HPDE6-E6E7 (cell line): Measurements from ENCODE around the gene HLA-DOA.

Experiments used
- DNase-seq: peaks from one replicate; pipeline ENCODE4 v3.0.0; 2011; ENCODE audit warnings: missing footprints; ENCODE audit errors: extremely low spot score

Gene HLA-DOA

GRCh38 chr6:33008944-33009861, at the start of gene HLA-DOA:
Gene HLA-DOA (minus strand): TSS chr6:33009591.
- no peak for DNase-seq

- DNase-seq, result no peak
Measured at GRCh38 chr6:33057222-33058150, 48.1 kb upstream of the HLA-DOA start.

GRCh38 chr6:33053230-33053629, 43.8 kb upstream of the HLA-DOA start:
- DNase-seq, result no peak

- no peak for DNase-seq
Measured at GRCh38 chr6:33052627-33053026, 43.2 kb upstream of the HLA-DOA start.

- DNase-seq, result no peak
Measured at GRCh38 chr6:33050014-33050810, 40.8 kb upstream of the HLA-DOA start.

GRCh38 chr6:33049323-33050013, 40.1 kb upstream of the HLA-DOA start:
- no peak for DNase-seq

GRCh38 chr6:33040157-33040556, 30.8 kb upstream of the HLA-DOA start:
- DNase-seq, result no peak

- no peak for DNase-seq
Measured at GRCh38 chr6:33036535-33036934, 27.1 kb upstream of the HLA-DOA start.

GRCh38 chr6:33034554-33034953, 25.2 kb upstream of the HLA-DOA start:
- no peak for DNase-seq

- DNase-seq, result no peak
Measured at GRCh38 chr6:33030245-33030644, 20.9 kb upstream of the HLA-DOA start.

GRCh38 chr6:33029328-33030184, 20.2 kb upstream of the HLA-DOA start:
- DNase-seq, result no peak

GRCh38 chr6:33028220-33028849, 18.9 kb upstream of the HLA-DOA start:
- no peak for DNase-seq

GRCh38 chr6:33024521-33024920, 15.1 kb upstream of the HLA-DOA start:
- DNase-seq, result no peak

GRCh38 chr6:33023536-33023935, 14.1 kb upstream of the HLA-DOA start:
- no peak for DNase-seq

GRCh38 chr6:33021917-33022316, 12.5 kb upstream of the HLA-DOA start:
- DNase-seq, result no peak

GRCh38 chr6:33019372-33019771, 10.0 kb upstream of the HLA-DOA start:
- DNase-seq, result no peak

GRCh38 chr6:33018904-33019303, 9.5 kb upstream of the HLA-DOA start:
- DNase-seq, result no peak

GRCh38 chr6:33018418-33018817, 9.0 kb upstream of the HLA-DOA start:
- no peak for DNase-seq

GRCh38 chr6:33017694-33018353, 8.4 kb upstream of the HLA-DOA start:
- no peak for DNase-seq
